ENCODE measurements around the gene CCDC93. TPM values are rescaled to one million over a fixed set of nuclear protein-coding genes. Genes with fewer than 3 reads are reported as not detected.
A peak's percentile ranks its signal among the peaks of the same experiment; 100 is the strongest.

CCDC93 gene
- total RNA-seq, 4 donors from 2014 or later = 25.6 to 52.4 (median 33.1) TPM

DNA sequence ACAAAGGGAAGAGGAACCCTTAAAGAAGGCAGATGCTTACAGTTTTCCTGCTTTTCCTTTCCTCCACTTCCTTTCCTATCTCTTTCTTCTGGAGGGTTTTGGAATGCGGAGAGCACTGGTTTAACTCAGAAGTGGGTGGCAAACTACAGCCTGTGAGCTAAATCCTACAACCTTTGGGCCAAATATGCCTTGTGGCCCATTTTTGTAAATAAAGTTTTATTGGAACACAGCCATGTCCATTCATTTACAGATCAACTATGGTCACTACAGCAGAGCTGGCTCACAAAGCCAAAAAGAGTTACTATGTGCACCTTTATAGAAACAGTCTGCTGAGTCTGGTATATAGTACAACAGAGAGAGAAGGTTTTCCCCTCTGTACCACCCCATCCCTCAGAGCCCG lies 69.1 kb downstream of the CCDC93 start:
- Histone ChIP-seq H3K4me3 (replicated peaks in 1 of 3) (no peak overlapping the region), H3K9me3 (no peaks in the 10 kb centered on the region), H3K36me3 (peaks cover 0 to 22% of the 10 kb centered on the region in 2 donors), H3K27ac (peak overlapping the region; percentile 63 to 80 (median 79)), H3K27me3 (no peaks in the 10 kb centered on the region), H3K4me1 (peaks cover 47 to 67% of the 10 kb centered on the region in 2 donors)
- TF ChIP-seq, protein P1, sequence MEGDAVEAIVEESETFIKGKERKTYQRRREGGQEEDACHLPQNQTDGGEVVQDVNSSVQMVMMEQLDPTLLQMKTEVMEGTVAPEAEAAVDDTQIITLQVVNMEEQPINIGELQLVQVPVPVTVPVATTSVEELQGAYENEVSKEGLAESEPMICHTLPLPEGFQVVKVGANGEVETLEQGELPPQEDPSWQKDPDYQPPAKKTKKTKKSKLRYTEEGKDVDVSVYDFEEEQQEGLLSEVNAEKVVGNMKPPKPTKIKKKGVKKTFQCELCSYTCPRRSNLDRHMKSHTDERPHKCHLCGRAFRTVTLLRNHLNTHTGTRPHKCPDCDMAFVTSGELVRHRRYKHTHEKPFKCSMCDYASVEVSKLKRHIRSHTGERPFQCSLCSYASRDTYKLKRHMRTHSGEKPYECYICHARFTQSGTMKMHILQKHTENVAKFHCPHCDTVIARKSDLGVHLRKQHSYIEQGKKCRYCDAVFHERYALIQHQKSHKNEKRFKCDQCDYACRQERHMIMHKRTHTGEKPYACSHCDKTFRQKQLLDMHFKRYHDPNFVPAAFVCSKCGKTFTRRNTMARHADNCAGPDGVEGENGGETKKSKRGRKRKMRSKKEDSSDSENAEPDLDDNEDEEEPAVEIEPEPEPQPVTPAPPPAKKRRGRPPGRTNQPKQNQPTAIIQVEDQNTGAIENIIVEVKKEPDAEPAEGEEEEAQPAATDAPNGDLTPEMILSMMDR (IDR thresholded peaks at IDR 0.05) = no peak
- no peak for TF ChIP-seq POLR2A (IDR thresholded peaks at IDR 0.05)
- 97 to 98% methylated on average over 2 of the region's 2 CpGs for WGBS, 2 donors
- no peak for DNase-seq
- intact Hi-C loops (cut with DNase I) = no loop called here

DNA sequence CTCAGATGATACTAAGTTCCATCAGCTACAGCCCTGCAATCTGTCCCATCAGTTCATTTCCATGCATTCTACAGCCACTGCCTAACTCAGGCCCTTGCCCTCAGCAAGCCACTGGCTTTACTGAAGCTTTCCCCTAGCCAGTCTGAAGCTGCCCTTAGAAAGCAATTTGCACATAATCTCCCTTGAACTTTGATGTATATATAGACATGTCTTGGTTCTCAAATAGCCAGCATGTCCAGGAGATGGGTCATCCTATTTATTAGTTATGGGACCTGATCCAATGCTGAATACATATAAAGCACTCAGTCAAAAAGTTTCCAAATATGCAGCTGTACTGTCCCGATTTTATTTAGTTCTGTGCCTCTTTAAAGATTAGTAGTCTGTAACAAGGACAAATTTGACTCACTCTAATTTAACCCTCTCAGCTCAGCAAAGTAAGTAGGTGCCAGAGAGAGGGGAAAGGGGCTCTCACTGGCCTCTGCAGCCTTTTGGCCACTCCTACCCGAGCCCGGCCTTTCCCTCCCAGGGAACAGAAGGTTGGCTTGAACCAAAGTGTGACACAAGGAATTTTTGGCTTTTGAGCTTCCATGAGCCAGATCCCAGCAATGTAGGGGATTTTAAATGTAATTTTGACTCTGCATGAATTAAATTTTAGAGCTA lies 70.7 kb downstream of the CCDC93 start:
- TF ChIP-seq, protein P1 (IDR thresholded peaks at IDR 0.05) = no peak
- no peak for TF ChIP-seq POLR2A (IDR thresholded peaks at IDR 0.05)

DNA sequence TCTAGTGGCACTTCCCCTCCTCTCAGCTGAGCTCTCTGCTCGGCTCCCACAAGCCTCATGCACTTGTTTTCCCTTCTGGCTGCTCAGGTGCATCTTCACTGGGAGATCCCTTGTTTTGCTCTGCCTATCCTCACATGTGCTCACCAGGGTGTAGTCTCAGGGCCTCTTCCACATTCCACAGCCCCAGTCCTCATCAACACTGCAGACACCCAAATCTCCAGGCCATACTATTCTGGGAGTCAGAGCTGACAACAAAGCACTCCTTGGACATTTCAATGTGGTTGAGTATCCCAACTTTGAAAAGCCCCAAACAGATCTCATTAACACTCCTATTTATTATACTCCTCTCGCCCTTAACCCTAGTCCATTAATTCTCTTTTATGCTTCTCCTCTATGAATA lies 71.3 kb downstream of the CCDC93 start:
- peak in 1 of 2 donors; percentile 28 for DNase-seq
- 65 to 73% methylated on average over 2 of the region's 2 CpGs for WGBS, 2 donors
- peaks cover 0 to 27% of the 10 kb centered on the region in 2 donors for H3K36me3 ChIP-seq
- peaks cover 44 to 56% of the 10 kb centered on the region in 2 donors for H3K4me1 ChIP-seq
- no peak for TF ChIP-seq POLR2A (IDR thresholded peaks at IDR 0.05)
- TF ChIP-seq, protein P1 (IDR thresholded peaks at IDR 0.05) = no peak
- no peaks in the 10 kb centered on the region for H3K9me3 ChIP-seq
- no peak overlapping the region for H3K4me3 ChIP-seq (replicated peaks in 1 of 3)
- no peaks in the 10 kb centered on the region for H3K27me3 ChIP-seq
- H3K27ac ChIP-seq = peak overlapping the region; percentile 62 to 80 (median 79)
- intact Hi-C loops (cut with DNase I) = no loop called here

More for the DNA sequence above, 70.7 kb downstream of the CCDC93 start:
- no peak overlapping the region for H3K4me3 ChIP-seq (replicated peaks in 1 of 3)
- H3K4me1 ChIP-seq = peaks cover 39 to 53% of the 10 kb centered on the region in 2 donors
- H3K36me3 ChIP-seq = peaks cover 0 to 30% of the 10 kb centered on the region in 2 donors
- WGBS, 2 donors = 36 to 60% methylated on average over 3 of the region's 3 CpGs
- DNase-seq = peak; percentile 35 to 50
- intact Hi-C loops (cut with DNase I) = no loop called here
- no peaks in the 10 kb centered on the region for H3K27me3 ChIP-seq
- no peaks in the 10 kb centered on the region for H3K9me3 ChIP-seq
- H3K27ac ChIP-seq = peak overlapping the region; percentile 64 to 80 (median 79)

DNA sequence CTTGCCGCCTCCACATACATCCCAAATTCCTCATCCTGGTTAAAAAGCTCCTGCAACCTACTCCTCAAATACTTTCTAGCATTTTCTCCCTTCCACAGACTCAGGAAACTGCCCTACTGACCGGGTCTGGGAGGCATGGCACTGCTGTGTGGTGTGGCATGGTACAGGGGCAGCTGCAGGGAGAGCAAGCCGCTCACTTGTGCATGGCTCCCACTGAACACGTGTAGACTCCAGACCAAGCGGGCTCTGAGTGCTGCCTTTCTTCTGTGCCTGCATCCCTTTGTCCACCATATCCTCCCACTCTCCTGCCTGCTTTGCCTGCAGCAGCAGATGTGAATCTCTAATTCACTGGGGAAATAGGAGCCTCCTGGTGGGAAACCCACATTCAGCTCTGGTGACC lies 72.2 kb downstream of the CCDC93 start:
- no peak overlapping the region for H3K4me3 ChIP-seq (replicated peaks in 1 of 3)
- WGBS, 2 donors = 92 to 94% methylated on average over 5 of the region's 5 CpGs
- H3K36me3 ChIP-seq = peaks cover 0 to 22% of the 10 kb centered on the region in 2 donors
- TF ChIP-seq POLR2A (IDR thresholded peaks at IDR 0.05) = no peak
- TF ChIP-seq, protein P1 (IDR thresholded peaks at IDR 0.05) = no peak
- H3K4me1 ChIP-seq = peaks cover 51 to 65% of the 10 kb centered on the region in 2 donors
- no peaks in the 10 kb centered on the region for H3K9me3 ChIP-seq
- no peak for DNase-seq
- no peaks in the 10 kb centered on the region for H3K27me3 ChIP-seq
- intact Hi-C loops (cut with DNase I) = no loop called here
- H3K27ac ChIP-seq = peak overlapping the region; percentile 62 to 80 (median 79)

DNA sequence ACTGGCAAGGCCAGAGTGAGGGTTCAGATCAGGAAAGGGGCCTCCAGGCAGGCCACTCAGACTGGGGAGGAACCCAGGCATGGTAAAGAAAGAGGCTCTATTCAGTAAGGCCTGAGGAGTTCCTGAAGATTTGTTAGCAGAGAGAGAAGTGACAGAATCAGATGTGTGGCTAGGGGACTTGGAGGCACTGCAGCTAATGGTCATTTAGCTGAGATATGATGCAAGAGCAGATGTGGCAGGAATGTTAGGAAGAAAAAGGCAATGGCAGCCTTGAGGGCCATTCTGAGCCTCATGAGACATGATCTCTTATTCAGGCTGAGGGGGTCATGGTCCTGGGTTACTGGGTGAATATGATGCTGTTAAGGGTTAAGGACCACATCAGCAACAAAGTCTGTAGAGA lies 73.4 kb downstream of the CCDC93 start:
- intact Hi-C loops (cut with DNase I) = no loop called here
- H3K9me3 ChIP-seq = no peaks in the 10 kb centered on the region
- no peak for TF ChIP-seq POLR2A (IDR thresholded peaks at IDR 0.05)
- TF ChIP-seq, protein P1 (IDR thresholded peaks at IDR 0.05) = no peak
- no peaks in the 10 kb centered on the region for H3K27me3 ChIP-seq
- peaks cover 6 to 20% of the 10 kb centered on the region in 2 donors for H3K36me3 ChIP-seq
- no peak overlapping the region for H3K27ac ChIP-seq
- DNase-seq = no peak
- H3K4me3 ChIP-seq (replicated peaks in 1 of 3) = no peak overlapping the region
- peaks cover 56 to 62% of the 10 kb centered on the region in 2 donors for H3K4me1 ChIP-seq
